ENCODE data around the gene BEST1. TPM values are rescaled to one million over a fixed set of nuclear protein-coding genes. Genes with fewer than 3 reads are reported as not detected.
A peak's percentile ranks its signal among the peaks of the same experiment; 100 is the strongest.

The BEST1 gene
- total RNA-seq, 1 donor: 8.0 TPM

DNA sequence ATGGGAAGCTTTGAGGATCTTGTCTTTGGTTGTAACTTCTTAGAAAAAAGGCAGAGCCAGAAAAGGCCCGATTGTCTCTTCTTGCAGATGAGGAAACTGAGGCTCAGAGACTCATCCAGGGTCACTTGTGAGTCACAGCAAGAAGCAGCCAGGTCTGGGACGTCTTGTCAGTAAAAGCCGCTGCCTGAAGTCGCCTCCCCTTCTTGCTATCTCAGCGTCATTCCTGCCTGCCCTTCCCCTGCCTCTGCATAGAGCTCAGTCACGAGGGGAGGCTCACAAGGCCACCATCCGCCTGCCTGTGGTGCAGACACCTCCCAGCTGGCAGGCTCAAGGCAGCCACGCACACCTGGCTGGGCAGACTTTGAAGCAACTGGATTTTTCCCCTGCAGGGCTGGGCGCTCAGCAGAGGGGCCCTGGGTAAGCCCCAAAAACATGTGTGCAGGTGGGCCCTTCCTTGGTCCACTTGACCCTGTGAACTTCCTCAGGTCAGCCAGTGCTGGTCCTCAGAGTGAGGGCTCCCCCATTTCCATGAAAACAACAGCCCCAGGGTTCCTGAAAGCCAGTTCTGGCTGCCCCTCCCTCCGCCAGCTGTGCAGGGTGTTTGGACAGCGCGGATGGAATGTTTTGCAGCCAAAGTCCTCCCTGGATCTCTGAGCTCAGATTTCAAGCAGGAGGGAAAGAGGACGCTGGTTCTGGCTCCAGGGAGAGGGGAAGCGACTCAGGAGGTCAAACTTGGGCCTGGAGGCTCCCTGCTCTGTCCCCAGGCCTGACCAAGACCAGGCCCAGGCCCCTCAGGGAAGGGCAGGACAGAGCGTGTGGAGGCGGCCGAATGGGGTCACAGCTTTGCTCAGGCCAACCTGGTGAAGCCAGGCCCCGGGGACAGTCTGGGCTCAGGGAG, 26.7 kb upstream of the BEST1 start:
- Histone ChIP-seq H3K27ac (ENCODE audit: low read depth, low read length) (no peak overlapping the region), H3K4me1 (ENCODE audit: insufficient read depth, low read length) (peaks cover 9% of the 10 kb centered on the region), H3K9me3 (ENCODE audit: low read depth, low read length) (no peaks in the 10 kb centered on the region), H3K36me3 (ENCODE audit: insufficient read depth, low read length) (no peaks in the 10 kb centered on the region), H3K4me3 (ENCODE audit: insufficient read depth, low read length) (no peak overlapping the region), H3K4me2 (ENCODE audit: insufficient read depth, low read length) (no peak overlapping the region), H3K27me3 (ENCODE audit: insufficient read depth, low read length) (peaks cover 5% of the 10 kb centered on the region), H3K79me2 (ENCODE audit: insufficient read depth, low read length) (no peaks in the 10 kb centered on the region), H2AFZ (ENCODE audit: low read length) (peak overlapping the region; percentile 62), H4K20me1 (ENCODE audit: insufficient read depth, low read length) (no peaks in the 10 kb centered on the region)
- peak; percentile 95 for DNase-seq (ENCODE audit: insufficient read length, low spot score, missing footprints)
- TF ChIP-seq, protein P1, sequence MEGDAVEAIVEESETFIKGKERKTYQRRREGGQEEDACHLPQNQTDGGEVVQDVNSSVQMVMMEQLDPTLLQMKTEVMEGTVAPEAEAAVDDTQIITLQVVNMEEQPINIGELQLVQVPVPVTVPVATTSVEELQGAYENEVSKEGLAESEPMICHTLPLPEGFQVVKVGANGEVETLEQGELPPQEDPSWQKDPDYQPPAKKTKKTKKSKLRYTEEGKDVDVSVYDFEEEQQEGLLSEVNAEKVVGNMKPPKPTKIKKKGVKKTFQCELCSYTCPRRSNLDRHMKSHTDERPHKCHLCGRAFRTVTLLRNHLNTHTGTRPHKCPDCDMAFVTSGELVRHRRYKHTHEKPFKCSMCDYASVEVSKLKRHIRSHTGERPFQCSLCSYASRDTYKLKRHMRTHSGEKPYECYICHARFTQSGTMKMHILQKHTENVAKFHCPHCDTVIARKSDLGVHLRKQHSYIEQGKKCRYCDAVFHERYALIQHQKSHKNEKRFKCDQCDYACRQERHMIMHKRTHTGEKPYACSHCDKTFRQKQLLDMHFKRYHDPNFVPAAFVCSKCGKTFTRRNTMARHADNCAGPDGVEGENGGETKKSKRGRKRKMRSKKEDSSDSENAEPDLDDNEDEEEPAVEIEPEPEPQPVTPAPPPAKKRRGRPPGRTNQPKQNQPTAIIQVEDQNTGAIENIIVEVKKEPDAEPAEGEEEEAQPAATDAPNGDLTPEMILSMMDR (IDR thresholded peaks at IDR 0.05; ENCODE audit: extremely low read depth, low read depth, low read length): no peak

DNA sequence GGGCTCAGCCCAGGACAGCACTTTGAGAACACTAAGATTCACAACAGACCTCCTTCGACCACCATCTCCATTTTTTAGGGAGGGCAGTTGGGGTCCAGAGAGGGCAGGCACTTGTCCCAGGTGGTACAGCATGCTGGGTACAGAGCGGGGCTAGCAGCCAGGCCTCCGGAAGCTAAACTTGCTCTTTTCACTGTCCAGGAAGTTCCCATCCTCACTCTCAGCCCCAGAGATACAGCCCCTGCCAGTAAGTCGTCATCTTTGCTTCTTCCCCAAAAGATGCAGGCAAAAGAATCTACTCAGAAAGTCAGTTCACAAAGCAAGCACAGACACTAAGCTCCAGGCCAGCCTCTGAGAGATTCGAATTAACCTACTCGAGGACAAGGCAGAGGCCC, 26.1 kb upstream of the BEST1 start:
- H3K9me3 ChIP-seq (ENCODE audit: low read depth, low read length): no peaks in the 10 kb centered on the region
- H4K20me1 ChIP-seq (ENCODE audit: insufficient read depth, low read length): no peaks in the 10 kb centered on the region
- H3K27me3 ChIP-seq (ENCODE audit: insufficient read depth, low read length): peaks cover 2% of the 10 kb centered on the region
- TF ChIP-seq, protein P1 (IDR thresholded peaks at IDR 0.05; ENCODE audit: extremely low read depth, low read depth, low read length): no peak
- H3K4me3 ChIP-seq (ENCODE audit: insufficient read depth, low read length): no peak overlapping the region
- no peak overlapping the region for H2AFZ ChIP-seq (ENCODE audit: low read length)
- H3K27ac ChIP-seq (ENCODE audit: low read depth, low read length): no peak overlapping the region
- peaks cover 9% of the 10 kb centered on the region for H3K4me1 ChIP-seq (ENCODE audit: insufficient read depth, low read length)
- H3K36me3 ChIP-seq (ENCODE audit: insufficient read depth, low read length): no peaks in the 10 kb centered on the region
- no peak overlapping the region for H3K4me2 ChIP-seq (ENCODE audit: insufficient read depth, low read length)
- H3K79me2 ChIP-seq (ENCODE audit: insufficient read depth, low read length): no peaks in the 10 kb centered on the region
- peak; percentile 61 for DNase-seq (ENCODE audit: insufficient read length, low spot score, missing footprints)

DNA sequence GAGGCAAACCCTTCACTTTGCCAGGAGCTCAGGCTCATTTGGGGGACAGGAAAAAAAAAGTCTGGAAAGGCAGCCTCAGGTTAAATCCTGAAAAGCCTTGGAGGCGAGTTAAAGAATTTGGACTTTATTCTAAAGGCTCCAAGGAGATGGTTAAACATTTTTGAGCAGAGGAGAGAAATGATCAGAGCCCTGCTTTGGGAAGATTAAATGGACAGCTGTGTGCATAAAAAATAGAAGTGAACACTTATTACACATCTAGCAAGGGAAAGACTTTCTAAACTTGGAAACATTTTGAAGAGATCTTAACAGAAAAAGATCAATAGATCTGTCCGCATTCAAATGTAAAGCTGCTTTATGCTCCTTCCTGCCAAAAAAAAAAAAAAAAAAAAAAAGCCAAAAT, 24.4 kb upstream of the BEST1 start:
- Histone ChIP-seq H2AFZ (ENCODE audit: low read length) (no peak overlapping the region), H3K4me1 (ENCODE audit: insufficient read depth, low read length) (peaks cover 9% of the 10 kb centered on the region), H3K27ac (ENCODE audit: low read depth, low read length) (no peak overlapping the region), H3K9me3 (ENCODE audit: low read depth, low read length) (no peaks in the 10 kb centered on the region), H3K4me2 (ENCODE audit: insufficient read depth, low read length) (no peak overlapping the region), H3K36me3 (ENCODE audit: insufficient read depth, low read length) (no peaks in the 10 kb centered on the region), H4K20me1 (ENCODE audit: insufficient read depth, low read length) (no peaks in the 10 kb centered on the region), H3K27me3 (ENCODE audit: insufficient read depth, low read length) (no peaks in the 10 kb centered on the region), H3K79me2 (ENCODE audit: insufficient read depth, low read length) (no peaks in the 10 kb centered on the region), H3K4me3 (ENCODE audit: insufficient read depth, low read length) (no peak overlapping the region)
- no peak for DNase-seq (ENCODE audit: insufficient read length, low spot score, missing footprints)
- TF ChIP-seq, protein P1 (IDR thresholded peaks at IDR 0.05; ENCODE audit: extremely low read depth, low read depth, low read length): no peak

DNA sequence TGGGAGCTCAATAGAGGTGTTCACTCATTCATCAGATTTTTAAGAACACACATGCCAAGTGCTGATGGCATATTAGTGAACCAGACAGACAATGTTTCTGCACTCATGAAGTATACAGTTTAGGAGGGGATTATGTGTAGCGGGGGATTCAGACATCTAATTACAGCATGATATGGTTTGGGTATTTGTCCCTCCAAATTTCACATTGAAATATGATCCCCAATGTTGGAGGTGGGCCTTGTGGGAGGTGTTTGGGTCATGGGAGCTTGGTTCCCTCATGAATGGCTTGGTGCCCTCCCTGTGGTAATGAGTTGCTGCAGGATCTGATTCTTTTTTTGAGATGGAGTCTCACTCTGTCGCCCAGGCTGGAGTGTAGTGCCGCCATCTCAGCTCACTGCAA, 23.9 kb upstream of the BEST1 start:
- Histone ChIP-seq H3K9me3 (ENCODE audit: low read depth, low read length) (no peaks in the 10 kb centered on the region), H4K20me1 (ENCODE audit: insufficient read depth, low read length) (no peaks in the 10 kb centered on the region), H3K79me2 (ENCODE audit: insufficient read depth, low read length) (no peaks in the 10 kb centered on the region), H2AFZ (ENCODE audit: low read length) (no peak overlapping the region), H3K4me1 (ENCODE audit: insufficient read depth, low read length) (peaks cover 9% of the 10 kb centered on the region), H3K36me3 (ENCODE audit: insufficient read depth, low read length) (no peaks in the 10 kb centered on the region), H3K27me3 (ENCODE audit: insufficient read depth, low read length) (no peaks in the 10 kb centered on the region), H3K27ac (ENCODE audit: low read depth, low read length) (no peak overlapping the region), H3K4me2 (ENCODE audit: insufficient read depth, low read length) (no peak overlapping the region), H3K4me3 (ENCODE audit: insufficient read depth, low read length) (no peak overlapping the region)
- no peak for DNase-seq (ENCODE audit: insufficient read length, low spot score, missing footprints)
- TF ChIP-seq, protein P1 (IDR thresholded peaks at IDR 0.05; ENCODE audit: extremely low read depth, low read depth, low read length): no peak

Measured in osteoblast (primary cell).